Measurements from ENCODE around the gene WNT5B.

WNT5B gene

DNA sequence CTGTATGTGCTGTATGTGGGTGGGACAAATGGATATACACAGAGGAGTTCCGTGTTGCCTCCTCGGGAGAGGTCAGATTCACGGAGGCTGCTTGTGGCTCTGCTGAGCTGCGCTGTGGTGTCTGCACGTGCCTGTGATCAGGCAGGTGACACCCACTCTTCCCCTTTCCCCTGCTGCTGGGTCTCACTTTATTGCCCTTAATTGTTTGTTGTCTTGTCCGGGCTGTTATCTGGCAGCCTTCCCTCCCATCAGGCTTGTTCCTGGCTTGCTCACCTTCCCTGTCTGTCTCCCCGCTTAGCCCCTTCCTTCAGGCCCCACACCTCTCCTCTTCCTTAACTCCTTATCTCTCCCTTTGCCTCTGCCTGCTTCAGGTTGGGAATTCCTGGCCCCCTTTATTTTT lies 13.5 kb downstream of the WNT5B start:
- DNase-seq (ENCODE audit: low spot score in 2 of 2) = no peak

DNA sequence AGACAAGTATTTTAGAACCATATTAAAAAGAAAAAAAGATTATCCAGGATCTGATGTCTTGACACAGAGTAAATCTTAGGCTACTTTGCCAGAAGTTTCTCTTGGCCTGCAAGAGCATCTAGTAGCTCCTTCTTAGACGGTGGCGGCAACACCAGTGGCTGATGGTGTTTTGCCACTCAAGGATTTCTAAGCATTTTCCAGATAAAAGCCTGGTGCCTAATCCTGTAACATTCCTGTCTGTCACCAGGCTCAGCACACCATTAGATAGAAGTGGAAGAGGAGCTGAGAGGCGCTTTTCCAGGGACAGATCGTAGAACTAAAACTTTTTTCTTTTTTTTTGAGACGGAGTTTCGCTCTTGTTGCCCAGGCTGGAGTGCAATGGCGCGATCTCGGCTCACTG lies 14.0 kb downstream of the WNT5B start:
- no peak for DNase-seq (ENCODE audit: low spot score in 2 of 2)
- Histone ChIP-seq H3K36me3 (replicated peaks) (no peaks in the 10 kb centered on the region), H3K4me3 (no peak overlapping the region), H3K27me3 (ENCODE audit: low read depth) (no peaks in the 10 kb centered on the region), H3K4me1 (peaks cover 4% of the 10 kb centered on the region; the same call in 1 of the 2 replicates), H3K9me3 (no peaks in the 10 kb centered on the region)
- in situ Hi-C loops (cut with MboI; ENCODE audit: low sequenced_read_pairs) = loop anchor here (25.0 kb wide), 1 partner anchor 944 kb away; no protein-coding TSS in a partner anchor

More for the DNA sequence above, 13.5 kb downstream of the WNT5B start:
- in situ Hi-C loops (cut with MboI; ENCODE audit: low sequenced_read_pairs) = loop anchor here (25.0 kb wide), 1 partner anchor 945 kb away; no protein-coding TSS in a partner anchor
- no peaks in the 10 kb centered on the region for H3K36me3 ChIP-seq (replicated peaks)
- H3K4me1 ChIP-seq = peaks cover 4% of the 10 kb centered on the region; the same call in 1 of the 2 replicates
- H3K4me3 ChIP-seq = no peak overlapping the region
- H3K27me3 ChIP-seq (ENCODE audit: low read depth) = no peaks in the 10 kb centered on the region
- no peaks in the 10 kb centered on the region for H3K9me3 ChIP-seq

DNA sequence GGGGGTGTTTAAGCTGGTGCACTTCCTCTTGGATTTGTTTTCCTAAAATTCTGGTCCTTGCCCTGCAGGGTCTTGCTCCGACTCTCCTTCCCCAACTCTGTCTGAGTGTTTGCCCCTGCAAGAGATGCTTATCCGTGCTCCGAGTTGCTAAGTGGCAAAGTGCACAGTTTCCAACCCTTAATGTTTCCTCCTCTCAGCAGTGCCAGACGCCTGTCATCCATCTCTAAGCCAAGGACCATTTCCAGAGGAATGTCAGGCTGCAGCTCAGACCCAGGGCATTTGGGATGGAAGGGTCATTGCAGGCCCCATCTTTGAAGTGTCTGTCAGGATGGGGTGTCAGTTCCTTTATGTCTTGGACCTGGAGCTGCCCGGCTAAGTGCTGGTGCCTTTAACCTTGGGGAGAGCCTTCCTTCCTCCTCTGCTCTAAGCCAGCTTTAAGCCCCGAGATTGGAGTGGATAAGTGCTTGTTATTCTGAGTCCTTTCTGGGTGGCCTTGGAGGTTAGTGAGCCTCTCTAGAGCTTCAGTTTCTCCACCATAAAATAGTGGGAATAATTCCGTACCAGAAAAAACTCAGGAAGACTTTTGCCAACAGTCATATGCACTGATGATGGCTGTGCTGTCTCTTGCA lies 15.0 kb downstream of the WNT5B start:
- in situ Hi-C loops (cut with MboI; ENCODE audit: low sequenced_read_pairs) = loop anchor here (25.0 kb wide), 1 partner anchor 943 kb away; no protein-coding TSS in a partner anchor

DNA sequence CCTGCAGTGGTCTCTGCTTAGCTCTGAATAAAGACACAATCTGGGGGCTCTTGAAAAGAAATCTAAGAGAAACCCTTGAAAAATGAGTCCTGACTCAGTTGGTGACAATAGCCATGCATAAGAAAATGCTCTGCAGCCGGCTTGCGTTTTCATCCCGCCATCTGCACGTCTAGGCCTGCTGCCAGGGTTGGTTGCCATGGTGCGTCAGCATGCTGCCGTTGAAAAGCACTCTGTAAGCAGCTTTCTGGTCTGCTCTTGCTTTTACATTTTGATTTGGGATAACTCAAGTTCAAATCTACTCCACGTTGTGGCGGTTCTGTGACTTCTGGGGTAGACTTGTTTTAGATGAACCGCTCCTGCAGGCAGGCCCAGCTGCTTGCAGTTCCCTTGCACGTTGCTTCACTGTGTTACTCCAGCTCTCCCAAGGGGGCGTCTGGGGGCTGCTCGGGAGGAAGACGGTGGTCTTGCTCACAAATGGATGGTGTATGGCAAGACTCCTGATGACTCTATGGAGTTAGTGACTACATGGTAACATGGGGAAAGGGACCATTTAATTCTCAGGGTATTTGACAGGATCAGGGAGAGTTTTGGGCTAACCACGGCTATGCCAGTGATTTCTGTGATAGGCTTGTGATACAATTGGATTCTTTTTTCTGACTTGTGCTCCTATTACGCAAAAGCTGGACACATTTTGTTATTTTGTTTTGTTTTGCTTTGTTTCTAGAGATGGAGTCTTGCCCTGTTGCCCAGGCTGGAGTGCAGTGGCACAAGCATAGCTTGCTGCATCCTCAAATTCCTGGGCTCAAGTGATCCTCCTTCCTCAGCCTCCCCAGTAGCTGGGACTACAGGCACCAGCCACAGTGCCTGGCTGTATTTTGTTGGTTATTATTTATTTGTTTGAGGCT lies 15.8 kb downstream of the WNT5B start:
- H3K9me3 ChIP-seq = no peaks in the 10 kb centered on the region
- H3K27me3 ChIP-seq (ENCODE audit: low read depth) = no peaks in the 10 kb centered on the region
- no peaks in the 10 kb centered on the region for H3K36me3 ChIP-seq (replicated peaks)
- DNase-seq (ENCODE audit: low spot score in 2 of 2) = peak in 1 of 2 experiments; percentile 69
- no peak overlapping the region for H3K4me3 ChIP-seq
- peaks cover 4% of the 10 kb centered on the region; the same call in 1 of the 2 replicates for H3K4me1 ChIP-seq
- in situ Hi-C loops (cut with MboI; ENCODE audit: low sequenced_read_pairs) = loop anchor here (5.0 to 25.0 kb wide), 3 partner anchors 143 to 943 kb away; no protein-coding TSS in a partner anchor

More for the DNA sequence above, 15.0 kb downstream of the WNT5B start:
- Histone ChIP-seq H3K9me3 (no peaks in the 10 kb centered on the region), H3K4me3 (no peak overlapping the region), H3K36me3 (replicated peaks) (no peaks in the 10 kb centered on the region), H3K27me3 (ENCODE audit: low read depth) (no peaks in the 10 kb centered on the region), H3K4me1 (peaks cover 4% of the 10 kb centered on the region; the same call in 1 of the 2 replicates)
- DNase-seq (ENCODE audit: low spot score in 2 of 2) = no peak

DNA sequence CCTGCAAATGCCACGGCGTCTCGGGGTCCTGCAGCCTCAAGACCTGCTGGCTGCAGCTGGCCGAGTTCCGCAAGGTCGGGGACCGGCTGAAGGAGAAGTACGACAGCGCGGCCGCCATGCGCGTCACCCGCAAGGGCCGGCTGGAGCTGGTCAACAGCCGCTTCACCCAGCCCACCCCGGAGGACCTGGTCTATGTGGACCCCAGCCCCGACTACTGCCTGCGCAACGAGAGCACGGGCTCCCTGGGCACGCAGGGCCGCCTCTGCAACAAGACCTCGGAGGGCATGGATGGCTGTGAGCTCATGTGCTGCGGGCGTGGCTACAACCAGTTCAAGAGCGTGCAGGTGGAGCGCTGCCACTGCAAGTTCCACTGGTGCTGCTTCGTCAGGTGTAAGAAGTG lies 16.8 kb downstream of the WNT5B start:
- Histone ChIP-seq H3K4me1 (peaks cover 4% of the 10 kb centered on the region; the same call in 1 of the 2 replicates), H3K36me3 (replicated peaks) (no peaks in the 10 kb centered on the region), H3K9me3 (no peaks in the 10 kb centered on the region), H3K4me3 (no peak overlapping the region), H3K27me3 (ENCODE audit: low read depth) (no peaks in the 10 kb centered on the region)
- in situ Hi-C loops (cut with MboI; ENCODE audit: low sequenced_read_pairs) = loop anchor here (5.0 to 25.0 kb wide), 3 partner anchors 141 to 941 kb away; no protein-coding TSS in a partner anchor
- no peak for DNase-seq (ENCODE audit: low spot score in 2 of 2)

DNA sequence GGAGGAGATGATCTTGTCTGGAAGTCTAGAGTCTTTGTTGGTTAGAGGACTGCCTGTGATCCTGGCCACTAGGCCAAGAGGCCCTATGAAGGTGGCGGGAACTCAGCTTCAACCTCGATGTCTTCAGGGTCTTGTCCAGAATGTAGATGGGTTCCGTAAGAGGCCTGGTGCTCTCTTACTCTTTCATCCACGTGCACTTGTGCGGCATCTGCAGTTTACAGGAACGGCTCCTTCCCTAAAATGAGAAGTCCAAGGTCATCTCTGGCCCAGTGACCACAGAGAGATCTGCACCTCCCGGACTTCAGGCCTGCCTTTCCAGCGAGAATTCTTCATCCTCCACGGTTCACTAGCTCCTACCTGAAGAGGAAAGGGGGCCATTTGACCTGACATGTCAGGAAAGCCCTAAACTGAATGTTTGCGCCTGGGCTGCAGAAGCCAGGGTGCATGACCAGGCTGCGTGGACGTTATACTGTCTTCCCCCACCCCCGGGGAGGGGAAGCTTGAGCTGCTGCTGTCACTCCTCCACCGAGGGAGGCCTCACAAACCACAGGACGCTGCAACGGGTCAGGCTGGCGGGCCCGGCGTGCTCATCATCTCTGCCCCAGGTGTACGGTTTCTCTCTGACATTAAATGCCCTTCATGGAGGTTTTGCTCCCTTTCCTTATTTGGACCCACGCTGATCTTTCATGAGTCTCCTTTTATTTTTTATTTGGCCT lies 17.7 kb downstream of the WNT5B start:
- Histone ChIP-seq H3K36me3 (replicated peaks) (no peaks in the 10 kb centered on the region), H3K4me3 (no peak overlapping the region), H3K9me3 (no peaks in the 10 kb centered on the region), H3K27me3 (ENCODE audit: low read depth) (no peaks in the 10 kb centered on the region), H3K4me1 (peaks cover 4% of the 10 kb centered on the region; the same call in 1 of the 2 replicates)
- in situ Hi-C loops (cut with MboI; ENCODE audit: low sequenced_read_pairs) = loop anchor here (5.0 to 25.0 kb wide), 3 partner anchors 141 to 941 kb away; no protein-coding TSS in a partner anchor
- DNase-seq (ENCODE audit: low spot score in 2 of 2) = no peak

DNA sequence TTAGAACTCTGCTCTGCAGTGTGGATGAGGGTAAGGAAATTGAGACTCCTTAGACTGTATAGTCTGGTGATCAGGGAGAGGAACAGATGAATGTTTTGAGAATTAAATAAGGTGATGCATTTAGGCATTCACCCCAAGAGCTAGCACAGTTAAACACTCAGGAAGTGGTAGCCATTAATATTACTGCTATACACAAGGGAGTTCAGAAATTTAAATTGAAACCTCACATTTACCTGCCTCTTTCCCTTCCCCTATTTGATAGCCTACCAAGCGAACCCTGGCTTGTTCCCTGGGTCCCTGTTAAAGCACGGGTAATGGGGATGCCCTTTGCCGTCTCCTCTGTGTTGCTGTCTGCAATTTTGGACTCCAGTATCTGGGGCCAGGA lies 18.2 kb downstream of the WNT5B start:
- DNase-seq (ENCODE audit: low spot score in 2 of 2) = no peak
- H3K4me1 ChIP-seq = peaks cover 4% of the 10 kb centered on the region; the same call in 1 of the 2 replicates
- in situ Hi-C loops (cut with MboI; ENCODE audit: low sequenced_read_pairs) = loop anchor here (5.0 to 25.0 kb wide), 3 partner anchors 140 to 940 kb away; no protein-coding TSS in a partner anchor
- no peaks in the 10 kb centered on the region for H3K27me3 ChIP-seq (ENCODE audit: low read depth)
- H3K4me3 ChIP-seq = no peak overlapping the region
- no peaks in the 10 kb centered on the region for H3K36me3 ChIP-seq (replicated peaks)
- H3K9me3 ChIP-seq = no peaks in the 10 kb centered on the region

DNA sequence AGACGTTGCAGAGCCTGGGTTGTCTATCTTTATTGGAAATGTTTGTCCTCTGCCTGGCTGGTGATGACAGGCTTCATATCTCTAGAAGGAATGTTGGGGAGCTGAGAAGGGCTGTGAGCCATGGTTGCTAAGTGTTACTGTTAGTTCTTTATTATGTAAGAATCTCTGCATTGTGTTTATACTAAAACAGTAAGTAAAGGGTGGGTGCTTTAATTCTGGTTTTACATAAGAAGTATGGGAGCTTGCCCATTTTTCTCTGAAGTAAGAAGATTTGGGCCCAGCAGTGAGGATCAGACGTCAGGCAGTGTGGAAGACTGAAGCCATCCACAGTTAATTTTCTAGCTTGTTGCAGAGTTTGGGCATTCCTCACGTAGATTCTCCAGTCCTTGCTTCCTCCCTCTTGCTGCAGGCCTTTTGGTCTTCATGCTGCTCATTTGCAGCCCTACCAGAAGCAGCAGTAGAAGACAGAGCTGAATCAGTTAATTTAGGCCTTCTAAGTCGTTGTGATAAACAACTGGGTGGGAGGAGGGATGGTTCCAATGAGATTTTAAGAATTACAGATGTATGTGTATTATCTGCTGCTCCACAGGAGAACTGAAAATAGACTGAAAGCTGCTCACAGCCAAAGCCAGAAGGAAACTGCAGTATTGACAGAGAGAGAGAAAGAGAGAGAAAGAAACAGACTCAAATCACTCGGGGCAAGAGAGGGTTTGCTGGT lies 21.4 kb downstream of the WNT5B start:
- H3K27me3 ChIP-seq (ENCODE audit: low read depth) = no peaks in the 10 kb centered on the region
- no peak for DNase-seq (ENCODE audit: low spot score in 2 of 2)
- in situ Hi-C loops (cut with MboI; ENCODE audit: low sequenced_read_pairs) = no loop called here
- no peaks in the 10 kb centered on the region for H3K36me3 ChIP-seq (replicated peaks)
- H3K4me1 ChIP-seq = no peaks in the 10 kb centered on the region; the same call in 1 of the 2 replicates
- H3K4me3 ChIP-seq = no peak overlapping the region
- no peaks in the 10 kb centered on the region for H3K9me3 ChIP-seq

DNA sequence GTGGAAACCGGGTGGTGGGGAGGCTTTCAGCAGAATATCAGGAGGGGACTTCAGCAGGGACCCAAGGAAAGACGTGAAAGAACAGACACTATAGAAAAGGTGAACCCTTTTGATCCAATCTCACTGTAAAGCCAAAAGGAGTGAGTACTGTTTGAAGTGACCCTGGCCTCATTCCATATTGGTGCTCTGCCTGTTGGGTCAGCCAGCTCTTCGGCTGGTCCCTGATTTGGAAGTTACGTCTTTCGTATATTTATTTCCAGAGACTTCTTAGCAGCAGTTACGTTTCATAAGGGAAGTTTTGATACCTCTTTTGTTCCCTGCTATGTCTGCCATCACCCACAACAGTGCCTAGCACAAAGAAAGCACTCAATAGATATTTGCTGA lies 21.9 kb downstream of the WNT5B start:
- in situ Hi-C loops (cut with MboI; ENCODE audit: low sequenced_read_pairs) = no loop called here
- no peak for DNase-seq (ENCODE audit: low spot score in 2 of 2)
- Histone ChIP-seq H3K4me3 (no peak overlapping the region), H3K36me3 (replicated peaks) (no peaks in the 10 kb centered on the region), H3K9me3 (no peaks in the 10 kb centered on the region), H3K27me3 (ENCODE audit: low read depth) (no peaks in the 10 kb centered on the region), H3K4me1 (no peaks in the 10 kb centered on the region; the same call in 1 of the 2 replicates)

DNA sequence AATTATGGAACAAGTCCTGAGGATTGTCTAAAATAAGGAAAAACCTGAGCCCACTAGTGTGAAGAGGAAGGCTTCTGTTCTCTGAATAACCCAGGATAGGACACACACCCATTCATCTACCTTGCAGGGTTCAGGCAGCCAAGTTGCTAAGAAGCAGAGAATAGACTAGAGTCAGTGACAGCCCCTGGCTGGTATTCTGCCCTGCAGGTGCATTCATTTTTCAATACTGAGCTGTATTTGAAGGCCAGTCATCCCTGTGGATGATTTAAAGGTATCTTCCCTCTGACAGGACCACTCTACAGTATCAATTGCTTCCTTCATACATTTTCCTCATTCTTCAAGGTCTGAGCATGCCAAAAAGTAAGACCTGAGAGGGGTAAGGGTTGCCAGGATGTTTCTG lies 22.9 kb downstream of the WNT5B start:
- Histone ChIP-seq H3K36me3 (replicated peaks) (no peaks in the 10 kb centered on the region), H3K4me3 (no peak overlapping the region), H3K4me1 (no peaks in the 10 kb centered on the region; the same call in 1 of the 2 replicates), H3K9me3 (no peaks in the 10 kb centered on the region), H3K27me3 (ENCODE audit: low read depth) (no peaks in the 10 kb centered on the region)
- in situ Hi-C loops (cut with MboI; ENCODE audit: low sequenced_read_pairs) = no loop called here
- no peak for DNase-seq (ENCODE audit: low spot score in 2 of 2)

DNA sequence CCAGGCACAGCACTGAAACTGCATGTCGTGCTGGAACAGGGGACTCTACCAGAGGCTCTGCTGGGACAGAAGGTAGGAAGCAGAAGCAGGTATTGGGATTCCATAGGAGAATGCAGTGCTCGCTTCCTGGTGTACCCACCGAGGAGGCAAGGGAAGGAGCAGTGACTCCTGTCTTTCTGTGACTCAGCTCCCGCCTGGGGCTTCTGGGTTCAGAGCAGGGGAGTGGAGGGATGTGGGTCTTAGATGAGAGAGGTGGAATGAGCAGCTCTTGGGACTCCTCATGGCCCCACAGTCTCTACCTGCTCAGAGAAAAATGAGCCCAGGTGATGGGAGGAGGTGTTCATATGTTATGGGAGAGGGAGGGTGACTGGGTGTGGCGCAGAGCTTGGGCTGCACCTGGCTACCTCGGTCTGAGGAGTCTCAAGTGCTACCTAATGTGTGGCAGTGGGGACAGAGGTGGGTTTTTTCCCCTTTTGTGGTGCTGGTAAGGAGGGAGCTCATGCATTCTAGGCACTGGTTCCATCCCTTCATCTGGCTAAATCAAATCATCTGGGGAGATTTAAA lies 26.3 kb downstream of the WNT5B start:
- no peak overlapping the region for H3K4me3 ChIP-seq
- no peaks in the 10 kb centered on the region for H3K27me3 ChIP-seq (ENCODE audit: low read depth)
- H3K4me1 ChIP-seq = no peaks in the 10 kb centered on the region
- no peaks in the 10 kb centered on the region for H3K36me3 ChIP-seq (replicated peaks)
- in situ Hi-C loops (cut with MboI; ENCODE audit: low sequenced_read_pairs) = no loop called here
- H3K9me3 ChIP-seq = no peaks in the 10 kb centered on the region
- no peak for DNase-seq (ENCODE audit: low spot score in 2 of 2)

DNA sequence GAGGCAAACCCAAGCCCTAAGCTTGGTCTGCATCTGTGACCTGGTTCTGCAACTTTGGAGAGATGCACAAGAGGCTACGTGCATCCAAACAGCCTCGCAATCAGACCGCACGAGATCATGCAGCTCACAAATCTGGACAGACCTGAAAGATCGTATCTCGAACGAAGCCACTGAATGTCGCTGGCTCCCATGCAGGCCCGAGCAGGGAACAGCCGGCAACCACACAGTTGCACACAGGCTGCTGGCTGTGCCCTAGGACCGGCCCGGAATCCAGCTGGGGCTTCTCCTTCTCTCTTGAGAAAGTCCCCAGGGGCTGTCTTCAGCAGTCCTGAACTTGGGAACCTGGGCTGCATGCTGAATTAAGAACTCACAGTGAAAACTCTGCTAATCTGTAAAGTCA lies 27.9 kb downstream of the WNT5B start:
- H3K36me3 ChIP-seq (replicated peaks) = no peaks in the 10 kb centered on the region
- DNase-seq (ENCODE audit: low spot score in 2 of 2) = no peak
- H3K4me1 ChIP-seq = no peaks in the 10 kb centered on the region
- no peaks in the 10 kb centered on the region for H3K9me3 ChIP-seq
- in situ Hi-C loops (cut with MboI; ENCODE audit: low sequenced_read_pairs) = no loop called here
- H3K4me3 ChIP-seq = no peak overlapping the region
- no peaks in the 10 kb centered on the region for H3K27me3 ChIP-seq (ENCODE audit: low read depth)

Measured in HAP-1 (cell line).